GM21825 (cell line): ENCODE data around the gene POU2AF2.
"Not testable (repeated sequence)": the region's sequence is repeated elsewhere in the genome, so short reads cannot be mapped to it uniquely, and the experiment has no call there.

Experiments used
- ATAC-seq: cut with Tn5 transposase; IDR thresholded peaks from one replicate; pipeline ENCODE4 v1.9.1; 2021; ENCODE audit warnings: mild to moderate bottlenecking, moderate library complexity; ENCODE audit not compliant: unreplicated experiment

POU2AF2 gene

GRCh38 chr11:111301004-111301841 is 55.7 kb downstream of the POU2AF2 start:
- no peak for ATAC-seq

DNA sequence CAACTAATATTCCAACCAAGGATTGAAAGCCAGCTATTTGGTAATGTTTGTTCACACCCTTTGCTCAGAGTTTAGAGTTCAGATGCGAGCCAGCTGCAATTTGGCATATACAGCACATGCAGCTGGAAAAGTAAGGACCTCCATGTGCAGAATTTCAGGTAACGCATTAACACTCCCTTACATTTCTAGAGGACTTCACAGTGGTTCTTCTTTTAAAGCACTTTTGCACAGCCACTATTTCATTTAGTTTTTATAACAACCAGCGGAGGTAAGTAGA is 56.3 kb downstream of the POU2AF2 start:
- ATAC-seq, result no peak

GRCh38 chr11:111302298-111302697 is 56.8 kb downstream of the POU2AF2 start:
- ATAC-seq, result no peak

GRCh38 chr11:111303461-111303860 is 57.9 kb downstream of the POU2AF2 start:
- ATAC-seq, result no peak

DNA sequence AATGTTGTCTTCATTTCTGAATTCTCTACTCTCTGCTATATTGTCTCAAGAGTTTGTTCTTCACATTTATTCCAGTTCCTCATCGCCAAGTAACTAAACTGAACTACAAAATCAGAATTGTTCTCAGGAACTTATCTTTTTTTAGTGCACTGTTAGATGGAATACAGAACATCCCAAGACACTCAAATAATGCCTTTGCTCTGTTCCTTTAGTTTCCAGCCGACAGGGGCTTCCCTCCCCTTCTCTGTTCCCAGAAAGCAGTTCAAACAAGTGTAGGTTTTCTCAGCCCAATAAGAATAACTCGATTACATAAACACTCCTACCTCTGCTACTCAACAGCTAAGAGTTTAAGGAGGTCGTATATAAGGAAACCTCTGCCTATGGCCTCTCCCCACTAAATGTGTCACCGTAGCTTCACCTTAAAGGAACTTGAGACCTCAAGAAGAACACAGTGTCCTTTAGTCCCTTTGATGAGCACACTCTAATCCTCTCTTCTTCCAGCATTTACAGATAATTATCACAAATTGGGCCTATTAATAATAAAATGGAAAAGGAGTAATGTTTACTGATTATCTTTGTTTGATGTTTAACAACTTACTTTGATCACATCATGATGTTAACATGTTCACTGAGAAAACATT is 59.8 kb downstream of the POU2AF2 start:
- ATAC-seq, result no peak

GRCh38 chr11:111305876-111306275 is 60.4 kb downstream of the POU2AF2 start:
- ATAC-seq, result no peak

DNA sequence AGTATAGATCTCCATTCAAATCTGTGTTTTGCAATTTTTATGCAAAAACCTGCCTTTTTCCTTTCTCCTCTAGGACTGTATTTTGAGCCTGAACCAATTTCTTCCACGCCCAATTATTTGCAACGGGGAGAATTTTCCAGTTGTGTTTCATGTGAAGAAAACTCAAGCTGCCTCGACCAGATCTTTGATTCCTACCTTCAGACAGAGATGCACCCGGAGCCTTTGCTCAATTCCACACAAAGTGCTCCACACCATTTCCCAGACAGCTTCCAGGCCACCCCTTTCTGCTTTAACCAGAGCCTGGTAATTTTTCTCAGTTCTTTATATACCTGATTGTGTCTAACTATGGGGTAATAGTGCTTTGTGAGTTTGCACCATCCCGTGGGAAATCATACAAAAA is 60.8 kb downstream of the POU2AF2 start:
- no peak for ATAC-seq

DNA sequence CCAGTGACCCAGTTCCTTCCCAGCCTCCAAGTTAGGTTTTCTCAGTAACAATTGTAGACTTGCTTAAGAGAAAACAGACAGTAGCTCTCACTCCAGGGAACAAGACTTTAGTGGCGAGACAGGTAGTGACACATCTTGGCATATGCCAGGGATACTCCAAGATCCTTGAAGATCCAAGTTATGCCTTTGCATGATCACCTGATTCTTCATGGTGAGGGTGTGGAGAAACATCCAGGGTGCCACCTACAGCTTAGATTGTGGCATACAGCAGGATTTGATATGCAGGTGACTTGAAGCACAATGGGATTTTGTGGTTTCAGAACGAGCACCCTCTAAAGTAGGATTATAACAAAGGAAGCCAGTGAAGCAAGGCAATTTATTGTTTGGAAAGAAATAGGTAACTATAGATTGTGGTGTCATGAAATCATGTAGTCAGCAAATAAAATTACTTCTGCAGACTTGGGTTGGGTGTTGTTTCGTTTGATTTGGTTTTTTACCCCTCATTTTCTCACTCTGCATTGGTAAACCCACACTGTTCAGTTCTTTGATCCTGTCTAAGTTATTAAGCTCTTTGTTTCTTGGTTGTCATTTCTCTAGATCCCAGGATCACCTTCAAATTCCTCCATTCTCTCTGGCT is 62.1 kb downstream of the POU2AF2 start:
- ATAC-seq, result no peak

DNA sequence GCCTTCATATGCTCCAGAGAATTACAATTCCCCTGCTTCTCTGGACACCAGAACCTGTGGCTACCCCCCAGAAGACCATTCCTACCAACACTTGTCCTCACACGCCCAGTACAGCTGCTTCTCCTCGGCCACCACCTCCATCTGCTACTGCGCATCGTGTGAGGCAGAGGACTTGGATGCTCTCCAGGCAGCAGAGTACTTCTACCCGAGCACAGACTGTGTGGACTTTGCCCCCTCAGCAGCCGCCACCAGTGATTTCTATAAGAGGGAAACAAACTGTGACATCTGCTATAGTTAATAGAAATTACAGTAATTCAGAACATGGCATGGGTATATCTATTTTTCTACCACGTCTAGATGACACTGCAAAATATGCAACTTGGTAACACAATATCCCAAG is 62.6 kb downstream of the POU2AF2 start:
- no peak for ATAC-seq

GRCh38 chr11:111309215-111309915 is 63.8 kb downstream of the POU2AF2 start:
- no peak for ATAC-seq

GRCh38 chr11:111310088-111310487 is 64.6 kb downstream of the POU2AF2 start:
- no peak for ATAC-seq

- ATAC-seq, result no peak
These were observed 65.2 kb downstream of the POU2AF2 start for GRCh38 chr11:111310723-111311122.

GRCh38 chr11:111312076-111312475 is 66.6 kb downstream of the POU2AF2 start:
- no peak for ATAC-seq

DNA sequence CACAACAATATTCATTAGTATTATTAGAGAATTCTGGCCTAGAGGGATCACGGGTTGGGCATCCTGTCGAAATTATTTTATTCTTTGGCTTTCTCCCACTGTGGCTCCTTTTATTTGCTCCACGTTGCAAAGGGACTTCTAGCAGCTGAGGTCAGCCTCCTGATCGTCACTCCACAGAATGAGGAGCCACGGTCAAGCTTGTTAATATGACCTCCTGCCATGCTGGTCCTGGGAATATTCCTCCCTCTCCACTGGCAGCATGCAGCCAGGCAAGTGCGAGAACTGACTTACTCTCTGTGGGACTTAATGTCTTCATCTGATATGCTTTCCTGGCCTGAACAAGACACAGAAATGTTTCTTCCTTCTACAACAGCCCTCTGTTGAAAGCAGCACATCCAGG is 73.8 kb downstream of the POU2AF2 start:
- no peak for ATAC-seq

- not testable (repeated sequence) for ATAC-seq
These were observed 74.7 kb downstream of the POU2AF2 start for GRCh38 chr11:111320199-111320598.

DNA sequence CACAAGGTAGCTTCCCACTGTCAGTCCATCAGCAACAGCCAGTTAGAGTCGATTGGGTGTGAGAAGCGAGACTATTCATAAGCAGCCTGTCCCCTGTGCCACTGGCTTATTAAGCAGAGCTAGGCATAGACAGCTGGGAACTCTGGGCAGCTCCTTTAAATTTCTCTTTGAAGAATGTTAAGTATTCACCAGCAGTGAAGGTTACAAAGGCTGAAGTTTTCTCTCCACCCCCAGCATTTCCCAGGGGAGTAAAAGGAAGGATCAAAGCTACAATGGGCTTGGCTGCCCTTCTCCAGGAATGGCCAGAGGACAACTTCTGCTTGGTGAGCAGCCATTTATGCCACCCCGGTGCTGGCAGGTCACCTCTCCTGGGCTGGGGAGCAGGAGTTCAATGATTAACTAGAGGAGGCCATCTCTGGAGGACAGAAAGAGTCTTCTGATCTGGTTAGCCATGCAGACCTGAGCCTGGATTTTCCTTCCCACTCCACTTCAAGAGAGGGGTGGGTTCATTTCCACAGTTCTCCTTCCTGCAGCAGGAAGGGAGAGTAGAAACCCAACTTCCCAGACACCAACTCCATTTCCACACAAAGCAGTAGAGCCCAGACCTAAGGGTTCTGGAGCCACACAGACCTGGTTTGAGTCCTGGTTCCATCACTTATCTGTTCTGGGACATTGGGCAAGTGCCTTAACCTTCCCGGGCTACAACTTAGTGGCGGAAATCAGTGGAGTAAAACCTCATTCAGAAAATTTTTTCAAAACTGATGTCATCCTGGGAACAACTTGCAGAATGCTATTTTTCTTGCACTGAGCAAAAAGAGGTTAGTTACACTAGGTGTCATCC is 75.4 kb downstream of the POU2AF2 start:
- ATAC-seq, result no peak

GRCh38 chr11:111322534-111322933 is 77.0 kb downstream of the POU2AF2 start:
- ATAC-seq, result no peak

DNA sequence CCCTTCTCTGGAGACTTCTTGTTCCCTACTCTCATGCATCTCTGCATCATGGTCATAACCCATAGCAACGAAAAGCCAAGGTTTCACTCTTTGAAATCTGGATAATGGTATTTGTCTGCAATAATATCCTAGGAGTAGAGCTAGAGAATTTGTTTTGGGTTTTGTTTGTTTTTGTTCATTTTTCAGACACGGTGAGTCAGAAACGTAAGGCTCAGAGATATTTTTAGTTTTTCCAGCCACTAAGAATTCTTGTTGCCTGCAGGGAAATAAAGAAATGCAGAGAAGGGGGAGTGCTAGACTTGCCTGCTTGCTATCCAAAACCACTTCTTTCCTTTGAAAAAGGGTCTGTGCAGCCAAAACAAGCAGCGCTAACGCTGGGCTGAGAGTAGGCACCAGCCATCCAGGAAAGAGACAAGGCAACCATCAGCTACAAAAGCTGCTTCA is 78.8 kb downstream of the POU2AF2 start:
- no peak for ATAC-seq

- no peak for ATAC-seq
These were observed 79.7 kb downstream of the POU2AF2 start for GRCh38 chr11:111325259-111325658.

GRCh38 chr11:111326824-111327223 is 81.3 kb downstream of the POU2AF2 start:
- ATAC-seq, result no peak
